Muscle layer of duodenum (tissue), 2 donors: ENCODE results near the gene CALD1.
A peak's percentile ranks its signal among the peaks of the same experiment; 100 is the strongest.

Experiments
- H3K27ac ChIP-seq: one replicate; pipeline ENCODE4 v1.7.0; 2013; ENCODE audit warnings: mild to moderate bottlenecking, low read length
- H3K27me3 ChIP-seq: one replicate; pipeline ENCODE4 v1.7.0; 2013; ENCODE audit warnings: low read depth, mild to moderate bottlenecking, control low read depth, low read length
- H3K36me3 ChIP-seq, 2 donors: one replicate each; pipeline ENCODE4 v1.7.0; 2013; ENCODE audit warnings: low read length in 2 of 2, control low read depth in 1 of 2, mild to moderate bottlenecking in 1 of 2; ENCODE audit not compliant: insufficient read depth in 2 of 2, control insufficient read depth in 1 of 2
- H3K4me1 ChIP-seq, 2 donors: one replicate each; pipeline ENCODE4 v1.7.0; 2013; ENCODE audit warnings: low read length in 2 of 2, mild to moderate bottlenecking in 2 of 2, control low read depth in 1 of 2, moderate library complexity in 1 of 2; ENCODE audit not compliant: insufficient read depth in 2 of 2, control insufficient read depth in 1 of 2
- H3K4me3 ChIP-seq, 2 donors: one replicate each; pipeline ENCODE4 v1.7.0; 2013; ENCODE audit warnings: low read length in 2 of 2, low read depth in 1 of 2, mild to moderate bottlenecking in 1 of 2
- H3K9me3 ChIP-seq, 2 donors: one replicate each; pipeline ENCODE4 v1.7.0; 2013; ENCODE audit warnings: low read length in 2 of 2, control low read depth in 1 of 2, mild to moderate bottlenecking in 1 of 2; ENCODE audit not compliant: control insufficient read depth in 1 of 2
- donor health status: healthy.

Gene CALD1

GRCh38 chr7:134777908-134778580, 1.4 kb upstream of the CALD1 start:
- Histone ChIP-seq H3K27me3 (no peaks in the 10 kb centered on the region), H3K27ac (peak overlapping the region; percentile 95), H3K4me3 (peak overlapping the region in 1 of 2 donors; percentile 67), H3K9me3 (no peaks in the 10 kb centered on the region), H3K4me1 (peaks cover 5 to 11% of the 10 kb centered on the region in 2 donors), H3K36me3 (peaks cover 0 to 16% of the 10 kb centered on the region in 2 donors)

GRCh38 chr7:134779741-134780065, 269 bp downstream of the CALD1 start:
- H3K4me3 ChIP-seq: peak overlapping the region; percentile 67 to 75
- H3K4me1 ChIP-seq: peaks cover 5 to 18% of the 10 kb centered on the region in 2 donors
- no peaks in the 10 kb centered on the region for H3K27me3 ChIP-seq
- H3K27ac ChIP-seq: peak overlapping the region; percentile 95
- H3K9me3 ChIP-seq: no peaks in the 10 kb centered on the region
- H3K36me3 ChIP-seq: peaks cover 0 to 21% of the 10 kb centered on the region in 2 donors

DNA sequence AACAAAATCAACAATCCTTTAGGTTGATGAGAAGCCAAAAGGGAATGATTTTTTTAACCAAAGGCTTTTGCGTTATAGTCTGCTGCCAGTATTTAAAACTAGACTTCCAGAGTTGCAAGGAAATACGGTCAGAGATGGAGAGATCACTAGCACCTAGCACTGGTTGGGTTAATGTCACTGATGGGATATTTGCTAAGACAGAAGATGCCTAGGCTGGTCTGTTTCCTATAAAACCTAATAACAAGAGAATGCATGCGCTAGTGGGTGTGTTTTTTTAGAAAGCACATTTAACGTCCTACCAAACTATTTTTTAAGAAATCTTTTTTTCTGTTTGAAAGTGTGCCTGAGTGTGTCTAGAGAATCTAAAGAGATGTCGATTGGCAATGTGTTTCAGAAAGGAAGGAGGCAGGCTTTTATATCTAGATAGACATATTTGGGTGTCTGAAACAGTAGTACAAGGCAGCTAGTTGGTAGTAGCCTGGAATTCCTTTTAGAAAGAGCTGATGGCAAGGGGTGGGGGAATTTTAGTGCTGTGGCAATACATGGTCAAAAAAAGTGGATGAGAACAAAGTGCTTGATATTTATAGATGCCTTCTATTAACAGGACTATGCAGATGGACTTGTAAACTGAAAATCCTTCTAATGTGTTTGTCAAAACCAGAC, 863 bp downstream of the CALD1 start:
- H3K9me3 ChIP-seq: no peaks in the 10 kb centered on the region
- H3K36me3 ChIP-seq: peaks cover 0 to 21% of the 10 kb centered on the region in 2 donors
- H3K4me3 ChIP-seq: peak overlapping the region; percentile 67 to 75
- H3K4me1 ChIP-seq: peaks cover 5 to 24% of the 10 kb centered on the region in 2 donors
- H3K27ac ChIP-seq: peak overlapping the region; percentile 95
- no peaks in the 10 kb centered on the region for H3K27me3 ChIP-seq

DNA sequence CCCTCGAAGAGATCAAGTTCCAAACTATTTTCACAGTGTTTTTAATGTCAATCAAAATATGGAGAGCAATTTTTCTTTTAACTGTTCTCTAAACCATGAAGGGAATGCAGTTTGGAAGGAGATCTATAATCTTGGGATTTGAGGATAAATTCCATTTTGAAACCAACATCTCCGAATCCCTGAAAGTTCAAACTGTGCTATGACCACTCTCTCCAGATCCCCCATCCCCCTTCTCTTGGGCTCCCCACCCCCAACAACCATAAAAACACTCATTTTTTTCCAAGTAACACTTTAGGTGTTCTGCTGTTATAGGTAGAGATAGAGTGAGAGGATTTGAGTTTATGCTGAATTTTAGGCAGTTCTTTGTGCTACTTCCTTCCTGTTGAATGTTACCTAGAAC, 1.7 kb downstream of the CALD1 start:
- H3K36me3 ChIP-seq: peaks cover 0 to 21% of the 10 kb centered on the region in 2 donors
- H3K4me3 ChIP-seq: peak overlapping the region; percentile 67 to 75
- peak overlapping the region; percentile 95 for H3K27ac ChIP-seq
- H3K4me1 ChIP-seq: peaks cover 5 to 31% of the 10 kb centered on the region in 2 donors
- H3K9me3 ChIP-seq: no peaks in the 10 kb centered on the region
- H3K27me3 ChIP-seq: no peaks in the 10 kb centered on the region

DNA sequence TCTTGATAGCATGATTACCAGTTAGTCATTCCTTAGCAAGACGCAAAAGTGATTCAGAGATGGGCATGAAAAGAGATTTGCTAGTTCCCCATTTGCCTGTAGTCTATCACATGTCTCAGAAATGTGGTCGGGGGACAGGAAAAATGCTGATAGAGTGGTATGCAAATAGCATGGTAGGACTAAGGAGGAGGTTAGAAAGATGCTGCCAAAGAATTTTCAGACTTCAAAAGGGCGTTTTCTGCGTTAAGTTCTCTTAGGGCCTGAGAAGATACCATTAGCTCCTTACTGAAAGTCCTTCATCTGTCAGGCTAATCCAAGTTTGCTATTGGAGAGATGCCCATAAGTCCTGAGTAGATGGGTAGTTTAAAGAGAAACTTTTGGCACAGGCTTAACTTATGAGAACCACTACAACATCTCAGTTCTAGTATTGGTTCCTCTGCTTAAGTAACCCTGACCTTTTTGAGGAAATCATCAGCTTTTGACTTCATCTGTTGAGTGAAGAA, 2.7 kb downstream of the CALD1 start:
- no peaks in the 10 kb centered on the region for H3K9me3 ChIP-seq
- H3K36me3 ChIP-seq: peaks cover 0 to 21% of the 10 kb centered on the region in 2 donors
- H3K27me3 ChIP-seq: no peaks in the 10 kb centered on the region
- H3K4me1 ChIP-seq: peaks cover 5 to 38% of the 10 kb centered on the region in 2 donors
- H3K27ac ChIP-seq: peak overlapping the region; percentile 95
- peak overlapping the region; percentile 67 to 75 for H3K4me3 ChIP-seq

GRCh38 chr7:134783294-134784069, 4.0 kb downstream of the CALD1 start:
- no peaks in the 10 kb centered on the region for H3K9me3 ChIP-seq
- peak overlapping the region; percentile 95 for H3K27ac ChIP-seq
- H3K4me3 ChIP-seq: peak overlapping the region; percentile 67 to 75
- H3K27me3 ChIP-seq: no peaks in the 10 kb centered on the region
- peaks cover 2 to 42% of the 10 kb centered on the region in 2 donors for H3K4me1 ChIP-seq
- peaks cover 0 to 18% of the 10 kb centered on the region in 2 donors for H3K36me3 ChIP-seq

DNA sequence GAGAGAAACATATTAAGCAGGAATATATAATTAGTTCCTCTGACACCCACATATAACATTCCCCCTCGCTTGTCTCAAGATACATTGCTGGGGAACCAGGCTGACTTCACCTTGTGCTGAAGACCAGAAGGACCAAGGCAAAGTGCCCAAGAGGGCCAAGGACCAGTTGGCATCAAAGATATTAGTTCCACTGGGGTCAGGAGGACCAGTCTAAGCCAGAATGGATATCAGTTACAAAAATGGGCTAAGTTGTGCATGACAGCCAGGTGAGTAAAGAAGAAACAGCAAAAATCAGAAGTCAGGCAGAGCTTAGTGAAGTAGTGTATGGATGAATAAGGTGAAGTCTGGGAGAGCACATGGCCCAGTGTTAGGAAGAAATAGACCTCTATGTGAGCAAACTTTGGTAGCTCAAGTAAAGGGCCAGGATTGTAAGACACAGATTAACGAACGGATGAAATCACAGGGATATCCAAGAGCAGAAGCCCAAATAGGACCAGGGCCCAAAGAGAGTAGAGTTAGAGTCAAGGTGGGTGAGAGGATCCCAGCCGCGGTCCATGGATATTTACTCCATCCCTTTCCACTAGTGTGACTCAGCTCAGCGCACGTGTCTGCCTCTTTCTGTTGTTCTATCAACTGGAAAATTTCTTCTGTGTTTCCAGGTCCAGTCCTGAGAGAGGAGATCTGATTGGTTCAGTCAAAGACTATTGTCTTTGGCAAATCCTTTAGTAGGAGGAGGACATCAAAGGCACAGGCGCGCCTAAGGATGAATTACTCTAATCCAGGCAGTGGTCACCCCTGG, 5.0 kb downstream of the CALD1 start:
- Histone ChIP-seq H3K27me3 (no peaks in the 10 kb centered on the region), H3K4me1 (peaks cover 0 to 44% of the 10 kb centered on the region in 2 donors), H3K36me3 (peaks cover 0 to 18% of the 10 kb centered on the region in 2 donors), H3K9me3 (no peaks in the 10 kb centered on the region), H3K4me3 (peak overlapping the region; percentile 7 to 67), H3K27ac (peak overlapping the region; percentile 67)

DNA sequence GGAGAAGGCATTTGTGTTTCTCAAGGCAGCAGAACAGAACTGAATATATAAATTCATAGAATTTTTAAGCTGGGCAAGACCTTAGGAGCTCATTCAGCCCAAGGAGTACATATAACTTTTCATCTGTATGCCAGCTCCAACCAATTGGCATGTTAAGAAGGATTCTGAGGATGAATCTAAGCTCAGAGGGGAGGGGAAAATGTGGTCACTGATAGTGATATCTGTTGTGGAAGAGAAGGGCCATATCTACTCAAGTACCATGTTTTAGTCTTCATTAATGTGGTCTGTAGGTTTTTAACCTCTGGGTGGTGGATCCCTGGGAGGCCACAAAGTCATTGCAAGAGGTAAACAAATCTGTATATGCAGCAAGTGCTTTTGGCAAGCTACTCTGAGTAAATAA, 6.4 kb downstream of the CALD1 start:
- Histone ChIP-seq H3K4me3 (peak overlapping the region in 1 of 2 donors; percentile 23), H3K4me1 (peaks cover 0 to 50% of the 10 kb centered on the region in 2 donors), H3K27me3 (no peaks in the 10 kb centered on the region), H3K27ac (no peak overlapping the region), H3K9me3 (no peaks in the 10 kb centered on the region), H3K36me3 (peaks cover 0 to 16% of the 10 kb centered on the region in 2 donors)

GRCh38 chr7:134787064-134787463, 7.6 kb downstream of the CALD1 start:
- H3K27me3 ChIP-seq: no peaks in the 10 kb centered on the region
- peaks cover 0 to 6% of the 10 kb centered on the region in 2 donors for H3K36me3 ChIP-seq
- peak overlapping the region in 1 of 2 donors; percentile 2 for H3K4me3 ChIP-seq
- H3K27ac ChIP-seq: peak overlapping the region; percentile 40
- H3K4me1 ChIP-seq: peaks cover 0 to 50% of the 10 kb centered on the region in 2 donors
- no peaks in the 10 kb centered on the region for H3K9me3 ChIP-seq

- Histone ChIP-seq H3K9me3 (no peaks in the 10 kb centered on the region), H3K27ac (peak overlapping the region; percentile 40), H3K27me3 (no peaks in the 10 kb centered on the region), H3K4me3 (peak overlapping the region in 1 of 2 donors; percentile 2), H3K4me1 (peaks cover 0 to 54% of the 10 kb centered on the region in 2 donors), H3K36me3 (peaks cover 0 to 6% of the 10 kb centered on the region in 2 donors)
These were observed 8.3 kb downstream of the CALD1 start for GRCh38 chr7:134787720-134788119.
